Calu3 (cell line): Measurements from ENCODE around the gene STIM1. TPM values are rescaled to one million over a fixed set of nuclear protein-coding genes. Genes with fewer than 3 reads are reported as not detected.

Experiments
- BruUV-seq: library from RNA; stranded (reverse); fragments of 400-500 nt; replicated peaks from 2 replicates; lab custom pipeline; 2021; lab: Mats Ljungman, UMichigan
- CTCF ChIA-PET: fragments of 300-600 bp; sonication (Branson Sonifier 250); formaldehyde crosslinking; loops from one replicate; lab custom pipeline; 2022; ENCODE audit warnings: antibody characterized with exemption; lab: Charles Lee
- DNase-seq: peaks from one replicate; pipeline ENCODE4 v3.0.0; 2022
- H3K27ac Mint-ChIP-seq: one replicate; pipeline ENCODE4 v1.8.0; 2022; ENCODE audit warnings: mixed read lengths; ENCODE audit not compliant: unreplicated experiment
- H3K27me3 Mint-ChIP-seq: one replicate; pipeline ENCODE4 v1.8.0; 2022; ENCODE audit warnings: mixed read lengths; ENCODE audit not compliant: unreplicated experiment
- H3K36me3 Mint-ChIP-seq: one replicate; pipeline ENCODE4 v1.8.0; 2022; ENCODE audit warnings: mild to moderate bottlenecking, moderate library complexity, mixed read lengths; ENCODE audit not compliant: insufficient read depth, unreplicated experiment
- H3K4me1 Mint-ChIP-seq: one replicate; pipeline ENCODE4 v1.8.0; 2022; ENCODE audit warnings: mild to moderate bottlenecking, low read depth, mixed read lengths; ENCODE audit not compliant: unreplicated experiment
- H3K4me3 Mint-ChIP-seq: one replicate; pipeline ENCODE4 v1.8.0; 2022; ENCODE audit warnings: mild to moderate bottlenecking, low read depth, moderate library complexity, mixed read lengths; ENCODE audit not compliant: unreplicated experiment
- H3K9me3 Mint-ChIP-seq: one replicate; pipeline ENCODE4 v1.8.0; 2022; ENCODE audit warnings: low read depth, mixed read lengths; ENCODE audit not compliant: unreplicated experiment
- CTCF ChIP-seq: fragments of 200-600 bp; IDR thresholded peaks from one replicate; pipeline ENCODE4 v1.8.0; 2022; ENCODE audit warnings: antibody characterized with exemption; ENCODE audit not compliant: unreplicated experiment
- intact Hi-C: fragments of 100-400 bp; cut with micrococcal nuclease; formaldehyde crosslinking; loops from one replicate; pipeline ENCODE4 v1.10.0; 2022; ENCODE audit not compliant: unreplicated experiment
- total RNA-seq: library from RNA; stranded (reverse); gene quantifications from 2 replicates; pipeline ENCODE4 v1.2.3, GENCODE V29; 2022

The STIM1 gene
- total RNA-seq, 1 experiment from 2014 or later, result 60.1 TPM

- no peaks in the 10 kb centered on the region for H3K4me1 Mint-ChIP-seq
- H3K4me3 Mint-ChIP-seq, result no peak overlapping the region
- no TSS peak for BruUV-seq
- intact Hi-C loops, result no loop called here
- DNase-seq, result no peak
- H3K36me3 Mint-ChIP-seq, result no peaks in the 10 kb centered on the region
- CTCF ChIA-PET, result no interaction called here
- no peak overlapping the region for H3K27ac Mint-ChIP-seq
- no peaks in the 10 kb centered on the region for H3K27me3 Mint-ChIP-seq
- no peak for TF ChIP-seq CTCF
- H3K9me3 Mint-ChIP-seq, result peaks cover 3% of the 10 kb centered on the region
These were observed 180.5 kb downstream of the STIM1 start for GRCh38 chr11:4035985-4036384.

- no peaks in the 10 kb centered on the region for H3K4me1 Mint-ChIP-seq
- intact Hi-C loops, result no loop called here
- H3K4me3 Mint-ChIP-seq, result no peak overlapping the region
- DNase-seq, result no peak
- H3K9me3 Mint-ChIP-seq, result peaks cover 3% of the 10 kb centered on the region
- BruUV-seq, result no TSS peak
- TF ChIP-seq CTCF, result no peak
- H3K27ac Mint-ChIP-seq, result no peak overlapping the region
- H3K27me3 Mint-ChIP-seq, result no peaks in the 10 kb centered on the region
- CTCF ChIA-PET, result no interaction called here
- H3K36me3 Mint-ChIP-seq, result no peaks in the 10 kb centered on the region
These were observed 183.5 kb downstream of the STIM1 start for GRCh38 chr11:4039011-4039410.

GRCh38 chr11:4040461-4040860, 185.0 kb downstream of the STIM1 start:
- CTCF ChIA-PET, result no interaction called here
- Mint-ChIP-seq H3K36me3 (no peaks in the 10 kb centered on the region), H3K4me1 (no peaks in the 10 kb centered on the region), H3K27ac (no peak overlapping the region), H3K4me3 (no peak overlapping the region), H3K9me3 (peaks cover 3% of the 10 kb centered on the region), H3K27me3 (no peaks in the 10 kb centered on the region)
- TF ChIP-seq CTCF, result no peak
- intact Hi-C loops, result no loop called here
- no TSS peak for BruUV-seq
- no peak for DNase-seq

- H3K4me1 Mint-ChIP-seq, result no peaks in the 10 kb centered on the region
- no peak for DNase-seq
- no peaks in the 10 kb centered on the region for H3K9me3 Mint-ChIP-seq
- CTCF ChIA-PET, result interaction anchor here (1.1 kb wide), 1 partner anchor 26 kb away, joined by 3 read pairs; no protein-coding TSS in a partner anchor
- no peak for TF ChIP-seq CTCF
- no peak overlapping the region for H3K4me3 Mint-ChIP-seq
- intact Hi-C loops, result no loop called here
- H3K36me3 Mint-ChIP-seq, result no peaks in the 10 kb centered on the region
- no peaks in the 10 kb centered on the region for H3K27me3 Mint-ChIP-seq
- H3K27ac Mint-ChIP-seq, result no peak overlapping the region
- no TSS peak for BruUV-seq
These were observed 186.4 kb downstream of the STIM1 start for GRCh38 chr11:4041731-4042391.
